ENCODE measurements around the gene CADPS2. TPM values are rescaled to one million over a fixed set of nuclear protein-coding genes. Genes with fewer than 3 reads are reported as not detected.

Gene CADPS2
- total RNA-seq, 5 donors from 2014 or later (not counting 1 experiment from before 2014, with no cell fraction given): 0.15 to 0.28 (median 0.16) TPM; not detected in 2

DNA sequence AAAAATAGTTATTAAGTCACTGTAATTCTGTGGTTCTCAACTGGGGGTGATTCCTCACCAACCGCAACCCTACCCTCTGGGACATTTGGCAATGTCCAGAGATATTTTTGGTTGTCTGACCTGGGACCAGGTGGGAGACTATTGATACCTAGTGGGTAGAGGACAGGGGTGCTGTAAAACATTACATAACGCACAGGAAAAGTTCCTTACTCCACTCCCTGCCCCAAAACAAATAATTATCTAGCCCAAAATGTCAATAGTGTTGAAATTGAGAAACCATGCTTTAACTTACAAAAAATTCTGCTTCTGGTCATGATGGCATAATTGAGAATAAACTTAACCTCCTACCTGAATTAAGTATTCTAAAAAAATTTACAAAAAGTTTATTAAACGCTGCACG lies 404.0 kb downstream of the CADPS2 start:
- H3K36me3 Mint-ChIP-seq: no peaks in the 10 kb centered on the region
- Histone ChIP-seq H3K27ac (ENCODE audit: low read length) (no peak overlapping the region), H3K4me3 (ENCODE audit: control insufficient read depth in 1 of 2, extremely low read depth in 1 of 2, low read length in 1 of 2) (no peak overlapping the region), H3K9me3 (no peaks in the 10 kb centered on the region), H3K27me3 (replicated peaks in 1 of 2; ENCODE audit: control insufficient read depth in 2 of 2, extremely low read depth in 1 of 2, insufficient read depth in 2 of 2, low read length in 1 of 2) (no peaks in the 10 kb centered on the region), H3K4me1 (ENCODE audit: control insufficient read depth in 1 of 2, extremely low read depth in 1 of 2, insufficient read depth in 2 of 2, low read length in 2 of 2) (no peaks in the 10 kb centered on the region), H3K36me3 (ENCODE audit: control insufficient read depth in 2 of 2, extremely low read depth in 1 of 2, insufficient read depth in 1 of 2, low read length in 1 of 2) (no peaks in the 10 kb centered on the region)
- DNase-seq (no peak), ATAC-seq (replicated peaks in 1 of 4) (no peak)
- 100% methylated on average over 1 of the region's 4 CpGs for WGBS (ENCODE audit: insufficient coverage)
- no peaks in the 10 kb centered on the region for H3K4me1 Mint-ChIP-seq
- ChIA-PET POLR2A (no interaction called here), CTCF (no interaction called here)
- H3K4me3 Mint-ChIP-seq: no peak overlapping the region
- H3K27ac Mint-ChIP-seq: no peak overlapping the region
- H3K9me3 Mint-ChIP-seq: peaks cover 0 to 6% (median 0%) of the 10 kb centered on the region in 3 donors
- no peaks in the 10 kb centered on the region for H3K27me3 Mint-ChIP-seq

DNA sequence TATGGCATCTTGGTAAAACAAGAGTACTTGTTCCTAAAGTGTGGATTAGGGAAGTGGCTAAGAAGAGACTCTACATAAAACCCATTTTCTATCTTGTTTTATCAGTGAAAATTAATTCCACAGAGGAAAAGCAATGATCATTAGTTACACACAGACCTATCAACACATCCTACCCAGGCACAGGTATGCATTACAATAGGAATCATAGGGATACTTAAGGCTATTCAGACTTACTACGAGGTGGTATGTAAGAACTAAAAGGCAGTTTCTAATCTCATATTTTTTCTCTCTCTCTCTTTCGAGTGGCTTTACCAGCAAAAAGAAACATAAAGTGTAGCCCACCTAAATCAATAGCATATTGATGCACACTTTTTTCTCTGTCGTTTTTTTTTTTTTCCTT lies 415.4 kb downstream of the CADPS2 start:
- POLR2A ChIA-PET: no interaction called here
- H3K9me3 Mint-ChIP-seq: peaks cover 3 to 10% (median 7%) of the 10 kb centered on the region in 3 donors
- no peak for ATAC-seq (replicated peaks in 1 of 4)

DNA sequence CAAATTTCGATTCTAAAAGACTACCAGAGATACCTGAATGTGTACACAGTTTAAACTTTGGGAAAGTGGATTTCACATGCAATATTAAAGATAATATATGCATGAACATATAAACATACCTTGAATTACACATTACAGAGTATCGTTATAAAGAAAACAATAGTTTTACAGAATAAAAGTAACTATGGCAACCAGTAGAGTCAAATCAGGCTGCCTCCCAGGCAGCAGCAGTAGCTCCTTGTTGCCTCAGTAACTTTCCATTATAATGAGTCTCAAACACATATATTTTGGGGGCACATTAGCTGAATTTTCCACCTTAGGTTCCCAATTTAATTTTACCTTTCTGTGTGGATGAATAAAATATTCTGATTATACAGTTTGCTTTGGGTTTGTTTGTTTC lies 417.3 kb downstream of the CADPS2 start:
- POLR2A ChIA-PET: no interaction called here
- Mint-ChIP-seq H3K27me3 (no peaks in the 10 kb centered on the region), H3K36me3 (no peaks in the 10 kb centered on the region), H3K4me1 (no peaks in the 10 kb centered on the region), H3K9me3 (peaks cover 3 to 7% (median 7%) of the 10 kb centered on the region in 3 donors), H3K27ac (no peak overlapping the region), H3K4me3 (no peak overlapping the region)
- H3K9me3 ChIP-seq: no peaks in the 10 kb centered on the region
- no CpG with 5 or more reads among the region's 2 CpGs for WGBS (ENCODE audit: insufficient coverage)
- CTCF ChIA-PET: no interaction called here
- no peaks in the 10 kb centered on the region for H3K36me3 ChIP-seq (ENCODE audit: control insufficient read depth in 2 of 2, extremely low read depth in 1 of 2, insufficient read depth in 1 of 2, low read length in 1 of 2)
- H3K27ac ChIP-seq (ENCODE audit: low read length): no peak overlapping the region
- ATAC-seq (replicated peaks in 1 of 4) (no peak), DNase-seq (no peak)
- no peaks in the 10 kb centered on the region for H3K27me3 ChIP-seq (replicated peaks in 1 of 2; ENCODE audit: control insufficient read depth in 2 of 2, extremely low read depth in 1 of 2, insufficient read depth in 2 of 2, low read length in 1 of 2)
- no peak overlapping the region for H3K4me3 ChIP-seq (ENCODE audit: control insufficient read depth in 1 of 2, extremely low read depth in 1 of 2, low read length in 1 of 2)
- H3K4me1 ChIP-seq (ENCODE audit: control insufficient read depth in 1 of 2, extremely low read depth in 1 of 2, insufficient read depth in 2 of 2, low read length in 2 of 2): no peaks in the 10 kb centered on the region

More for the DNA sequence above, 415.4 kb downstream of the CADPS2 start:
- Mint-ChIP-seq H3K4me3 (no peak overlapping the region), H3K4me1 (no peaks in the 10 kb centered on the region), H3K27ac (no peak overlapping the region), H3K36me3 (no peaks in the 10 kb centered on the region), H3K27me3 (no peaks in the 10 kb centered on the region)
- CTCF ChIA-PET: no interaction called here
- Histone ChIP-seq H3K27me3 (replicated peaks in 1 of 2; ENCODE audit: control insufficient read depth in 2 of 2, extremely low read depth in 1 of 2, insufficient read depth in 2 of 2, low read length in 1 of 2) (no peaks in the 10 kb centered on the region), H3K9me3 (no peaks in the 10 kb centered on the region), H3K4me1 (ENCODE audit: control insufficient read depth in 1 of 2, extremely low read depth in 1 of 2, insufficient read depth in 2 of 2, low read length in 2 of 2) (no peaks in the 10 kb centered on the region), H3K36me3 (ENCODE audit: control insufficient read depth in 2 of 2, extremely low read depth in 1 of 2, insufficient read depth in 1 of 2, low read length in 1 of 2) (no peaks in the 10 kb centered on the region), H3K27ac (ENCODE audit: low read length) (no peak overlapping the region), H3K4me3 (ENCODE audit: control insufficient read depth in 1 of 2, extremely low read depth in 1 of 2, low read length in 1 of 2) (no peak overlapping the region)
- no peak for DNase-seq
- WGBS (ENCODE audit: insufficient coverage): no CpG with 5 or more reads among the region's 3 CpGs

DNA sequence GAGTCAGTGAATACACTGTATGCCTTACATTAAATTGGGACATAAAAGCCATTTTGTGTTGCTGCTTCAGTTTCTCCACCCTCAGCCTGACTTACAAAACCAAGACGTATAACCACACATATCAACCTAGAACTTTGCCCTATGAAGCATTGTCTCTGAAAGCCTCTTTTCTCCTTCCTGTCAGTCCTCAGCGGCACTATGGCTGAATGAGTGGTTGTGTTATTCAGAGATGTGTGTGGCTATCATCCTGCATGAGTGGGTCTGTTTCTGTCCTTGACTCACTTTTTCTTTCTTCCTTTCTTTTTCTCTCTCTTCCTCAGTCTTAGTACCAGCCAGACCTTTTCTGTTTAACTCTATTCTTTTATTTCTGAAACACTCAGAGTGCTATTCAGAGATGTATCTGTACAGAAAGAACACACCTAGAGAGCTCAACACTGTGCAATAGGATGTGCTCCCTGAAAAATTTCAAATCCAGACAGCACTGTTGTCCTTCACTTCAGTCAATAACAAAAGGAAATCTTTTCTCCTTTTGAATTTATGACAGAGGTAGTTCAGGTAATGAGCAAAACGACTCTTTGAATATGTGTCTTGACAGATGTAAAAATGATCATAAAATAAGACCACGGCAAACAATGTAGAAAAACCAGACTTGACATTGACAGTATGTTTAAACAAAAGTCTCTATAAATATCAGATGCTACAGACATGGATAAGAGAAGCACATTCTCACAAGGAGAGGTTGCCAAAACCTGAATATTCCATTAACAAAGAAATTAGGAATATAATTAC lies 418.4 kb downstream of the CADPS2 start:
- CTCF ChIA-PET: no interaction called here

DNA sequence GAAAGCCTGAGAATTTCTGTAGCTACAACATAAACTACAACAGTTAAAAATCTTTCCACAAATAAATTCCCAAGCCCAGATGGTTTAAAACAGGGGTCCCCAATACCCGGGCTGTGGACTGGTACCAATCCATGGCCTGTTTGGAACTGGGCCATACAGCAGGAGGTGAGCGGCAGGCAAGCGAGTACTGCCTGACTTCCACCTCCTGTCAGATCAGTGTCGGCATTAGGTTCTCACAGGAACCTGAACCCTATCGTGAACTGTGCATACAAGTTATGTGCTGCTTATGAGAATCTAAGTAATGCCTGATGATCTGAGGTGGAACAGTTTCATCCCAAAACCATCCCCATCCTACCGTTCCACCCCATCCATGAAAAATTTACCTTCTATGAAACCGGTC lies 421.0 kb downstream of the CADPS2 start:
- DNase-seq (no peak), ATAC-seq (replicated peaks in 1 of 4) (no peak)
- Histone ChIP-seq H3K27me3 (replicated peaks in 1 of 2; ENCODE audit: control insufficient read depth in 2 of 2, extremely low read depth in 1 of 2, insufficient read depth in 2 of 2, low read length in 1 of 2) (no peaks in the 10 kb centered on the region), H3K4me3 (ENCODE audit: control insufficient read depth in 1 of 2, extremely low read depth in 1 of 2, low read length in 1 of 2) (no peak overlapping the region), H3K27ac (ENCODE audit: low read length) (no peak overlapping the region), H3K36me3 (ENCODE audit: control insufficient read depth in 2 of 2, extremely low read depth in 1 of 2, insufficient read depth in 1 of 2, low read length in 1 of 2) (no peaks in the 10 kb centered on the region), H3K9me3 (no peaks in the 10 kb centered on the region), H3K4me1 (ENCODE audit: control insufficient read depth in 1 of 2, extremely low read depth in 1 of 2, insufficient read depth in 2 of 2, low read length in 2 of 2) (no peaks in the 10 kb centered on the region)
- ChIA-PET CTCF (no interaction called here), POLR2A (no interaction called here)
- peaks cover 3 to 10% (median 7%) of the 10 kb centered on the region in 3 donors for H3K9me3 Mint-ChIP-seq
- H3K36me3 Mint-ChIP-seq: no peaks in the 10 kb centered on the region
- no peak overlapping the region for H3K27ac Mint-ChIP-seq
- H3K4me3 Mint-ChIP-seq: no peak overlapping the region
- H3K4me1 Mint-ChIP-seq: no peaks in the 10 kb centered on the region
- no peaks in the 10 kb centered on the region for H3K27me3 Mint-ChIP-seq
- 89% methylated on average over 2 of the region's 7 CpGs for WGBS (ENCODE audit: insufficient coverage)

More for the DNA sequence above, 418.4 kb downstream of the CADPS2 start:
- H3K27me3 ChIP-seq (replicated peaks in 1 of 2; ENCODE audit: control insufficient read depth in 2 of 2, extremely low read depth in 1 of 2, insufficient read depth in 2 of 2, low read length in 1 of 2): no peaks in the 10 kb centered on the region
- H3K36me3 ChIP-seq (ENCODE audit: control insufficient read depth in 2 of 2, extremely low read depth in 1 of 2, insufficient read depth in 1 of 2, low read length in 1 of 2): no peaks in the 10 kb centered on the region
- Mint-ChIP-seq H3K36me3 (no peaks in the 10 kb centered on the region), H3K4me3 (no peak overlapping the region), H3K4me1 (no peaks in the 10 kb centered on the region), H3K27me3 (no peaks in the 10 kb centered on the region), H3K27ac (no peak overlapping the region), H3K9me3 (peaks cover 3 to 7% (median 7%) of the 10 kb centered on the region in 3 donors)
- no peaks in the 10 kb centered on the region for H3K4me1 ChIP-seq (ENCODE audit: control insufficient read depth in 1 of 2, extremely low read depth in 1 of 2, insufficient read depth in 2 of 2, low read length in 2 of 2)
- no peak overlapping the region for H3K4me3 ChIP-seq (ENCODE audit: control insufficient read depth in 1 of 2, extremely low read depth in 1 of 2, low read length in 1 of 2)
- no CpG with 5 or more reads among the region's 4 CpGs for WGBS (ENCODE audit: insufficient coverage)
- H3K27ac ChIP-seq (ENCODE audit: low read length): no peak overlapping the region
- POLR2A ChIA-PET: no interaction called here
- DNase-seq (no peak), ATAC-seq (replicated peaks in 1 of 4) (no peak)
- H3K9me3 ChIP-seq: no peaks in the 10 kb centered on the region

DNA sequence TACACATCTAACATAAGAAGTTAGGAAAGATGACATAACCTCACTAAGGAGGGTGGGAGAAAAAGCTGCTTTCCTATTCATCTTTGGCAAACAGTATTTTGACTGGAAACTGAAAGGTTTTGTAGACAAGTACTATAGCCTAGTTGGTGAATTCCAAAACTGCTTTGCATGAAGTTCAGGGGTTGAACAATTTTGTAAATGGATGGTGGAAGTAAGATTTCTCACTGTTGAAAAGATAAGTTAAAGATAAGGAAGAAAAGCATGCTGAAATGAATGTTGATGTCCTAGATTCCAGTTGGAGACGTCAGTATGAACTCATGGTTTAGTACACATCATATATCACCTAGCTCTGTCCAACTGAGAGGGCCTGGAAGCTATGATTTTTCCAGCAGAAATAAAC lies 422.6 kb downstream of the CADPS2 start:
- POLR2A ChIA-PET: no interaction called here
- H3K4me3 Mint-ChIP-seq: no peak overlapping the region
- Histone ChIP-seq H3K4me3 (ENCODE audit: control insufficient read depth in 1 of 2, extremely low read depth in 1 of 2, low read length in 1 of 2) (no peak overlapping the region), H3K27me3 (replicated peaks in 1 of 2; ENCODE audit: control insufficient read depth in 2 of 2, extremely low read depth in 1 of 2, insufficient read depth in 2 of 2, low read length in 1 of 2) (no peaks in the 10 kb centered on the region), H3K9me3 (no peaks in the 10 kb centered on the region), H3K4me1 (ENCODE audit: control insufficient read depth in 1 of 2, extremely low read depth in 1 of 2, insufficient read depth in 2 of 2, low read length in 2 of 2) (no peaks in the 10 kb centered on the region), H3K27ac (ENCODE audit: low read length) (no peak overlapping the region), H3K36me3 (ENCODE audit: control insufficient read depth in 2 of 2, extremely low read depth in 1 of 2, insufficient read depth in 1 of 2, low read length in 1 of 2) (no peaks in the 10 kb centered on the region)
- DNase-seq (no peak), ATAC-seq (replicated peaks in 1 of 4) (no peak)
- no peaks in the 10 kb centered on the region for H3K4me1 Mint-ChIP-seq
- CTCF ChIA-PET: no interaction called here
- peaks cover 0 to 7% (median 0%) of the 10 kb centered on the region in 3 donors for H3K9me3 Mint-ChIP-seq
- no CpG with 5 or more reads among the region's 1 CpG for WGBS (ENCODE audit: insufficient coverage)
- H3K27me3 Mint-ChIP-seq: no peaks in the 10 kb centered on the region
- H3K27ac Mint-ChIP-seq: no peak overlapping the region
- H3K36me3 Mint-ChIP-seq: no peaks in the 10 kb centered on the region

Measured in T-cell (primary cell).